GM18858 (cell line): ENCODE measurements around the gene FGB.

Experiments used
- ATAC-seq: cut with Tn5 transposase; IDR thresholded peaks from one replicate; pipeline ENCODE4 v1.9.1; 2021; ENCODE audit not compliant: unreplicated experiment

FGB gene

DNA sequence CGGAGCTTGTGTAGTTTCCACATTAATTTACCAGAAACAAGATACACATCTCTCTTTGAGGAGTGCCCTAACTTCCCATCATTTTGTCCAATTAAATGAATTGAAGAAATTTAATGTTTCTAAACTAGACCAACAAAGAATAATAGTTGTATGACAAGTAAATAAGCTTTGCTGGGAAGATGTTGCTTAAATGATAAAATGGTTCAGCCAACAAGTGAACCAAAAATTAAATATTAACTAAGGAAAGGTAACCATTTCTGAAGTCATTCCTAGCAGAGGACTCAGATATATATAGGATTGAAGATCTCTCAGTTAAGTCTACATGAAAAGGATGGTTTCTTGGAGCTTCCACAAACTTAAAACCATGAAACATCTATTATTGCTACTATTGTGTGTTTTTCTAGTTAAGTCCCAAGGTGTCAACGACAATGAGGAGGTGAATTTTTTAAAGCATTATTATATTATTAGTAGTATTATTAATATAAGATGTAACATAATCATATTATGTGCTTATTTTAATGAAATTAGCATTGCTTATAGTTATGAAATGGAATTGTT is at the start of gene FGB:
Gene FGB (plus strand): TSS at position 315 of the 558 bp plus-strand sequence. CDS start 8 bp downstream, at position 323.
- ATAC-seq = no peak

DNA sequence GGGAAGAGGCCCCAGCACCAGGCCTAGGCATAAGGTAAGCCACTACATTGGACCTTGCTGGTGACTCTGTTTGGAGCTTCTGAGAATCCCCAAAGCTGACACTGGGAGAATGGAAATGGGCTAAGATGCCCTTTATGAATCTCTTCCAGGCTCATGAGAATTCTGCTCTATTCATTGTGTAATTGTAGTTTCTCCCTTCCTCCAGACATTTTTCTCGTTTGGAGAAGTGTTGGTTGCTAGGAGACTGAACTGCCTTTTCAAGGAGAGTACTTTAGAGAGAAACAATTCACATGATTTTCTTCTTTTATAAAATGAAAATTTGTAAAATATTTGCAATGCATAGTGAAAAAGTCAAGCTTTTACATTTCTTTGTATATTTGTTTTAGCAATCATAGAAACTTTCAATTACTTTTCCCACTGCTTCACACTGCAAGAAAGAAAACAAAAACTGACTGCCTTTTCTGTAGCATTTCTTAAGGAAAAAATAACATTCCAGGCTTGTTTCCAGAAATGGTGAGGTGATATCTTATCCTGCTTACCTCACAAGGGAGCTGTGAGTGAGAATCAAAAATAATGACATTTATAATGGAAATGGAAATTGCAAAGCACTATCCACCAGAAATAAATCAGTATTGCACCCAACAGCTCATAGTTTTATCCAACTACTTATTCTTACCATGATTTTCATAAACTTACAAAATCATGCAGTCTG is 46.3 kb upstream of the FGB start:
- ATAC-seq = no peak

DNA sequence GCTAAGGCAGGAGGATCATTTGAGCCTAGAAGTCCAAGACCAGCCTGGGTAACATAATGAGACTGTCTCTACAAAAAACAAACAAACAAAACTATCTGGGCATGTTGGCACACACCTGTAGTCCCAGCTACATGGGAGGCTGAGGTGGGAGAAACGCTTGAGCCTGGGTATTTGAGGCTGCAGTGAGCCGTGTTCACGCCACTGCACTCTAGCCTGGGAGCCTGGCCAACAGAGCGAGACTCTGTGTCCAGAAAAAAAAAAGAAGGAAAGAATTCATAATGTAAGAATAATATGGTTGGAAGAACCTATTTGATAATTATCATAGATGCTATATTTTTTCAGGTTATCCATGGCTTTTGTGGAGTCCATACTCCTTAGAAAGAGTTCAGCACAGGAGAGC is 45.2 kb upstream of the FGB start:
- ATAC-seq = no peak

DNA sequence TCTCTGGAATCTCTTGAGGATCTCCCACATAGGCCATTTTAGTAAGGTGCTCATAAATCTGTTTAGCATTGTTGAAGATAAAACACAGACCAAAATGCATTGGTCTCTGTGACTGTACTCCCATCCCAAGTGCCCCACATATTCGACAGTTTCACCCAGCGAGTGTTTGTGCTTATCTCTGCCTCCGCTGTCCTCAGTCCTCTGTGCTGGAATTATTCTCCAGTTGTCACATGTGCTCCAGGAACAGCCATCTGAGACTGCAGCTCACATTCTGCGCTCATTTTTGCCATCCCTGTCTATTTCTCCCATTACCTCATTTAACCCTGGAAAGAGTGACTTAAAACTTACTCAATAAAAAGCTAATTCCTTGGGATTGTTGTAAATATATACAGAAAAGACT is 43.6 kb upstream of the FGB start:
- no peak for ATAC-seq

DNA sequence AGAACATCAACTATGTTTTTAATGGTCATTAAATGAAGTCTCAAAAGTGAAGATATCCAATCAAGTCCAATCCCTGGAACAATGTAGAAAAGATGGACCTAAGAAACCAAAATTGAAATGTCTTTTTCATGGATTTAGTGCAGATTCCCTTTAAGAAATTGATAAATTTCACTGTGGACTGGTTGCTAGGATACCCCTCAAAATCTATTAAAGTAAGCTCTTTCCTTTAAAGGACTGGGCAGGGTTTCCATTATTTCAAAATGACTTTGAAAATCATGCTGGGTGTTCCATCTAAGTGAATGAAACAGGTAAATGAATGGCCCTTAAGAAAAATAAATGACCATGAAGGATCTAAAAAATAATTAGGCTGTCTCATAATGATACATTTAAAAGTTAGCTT is 41.2 kb upstream of the FGB start:
- ATAC-seq = no peak

DNA sequence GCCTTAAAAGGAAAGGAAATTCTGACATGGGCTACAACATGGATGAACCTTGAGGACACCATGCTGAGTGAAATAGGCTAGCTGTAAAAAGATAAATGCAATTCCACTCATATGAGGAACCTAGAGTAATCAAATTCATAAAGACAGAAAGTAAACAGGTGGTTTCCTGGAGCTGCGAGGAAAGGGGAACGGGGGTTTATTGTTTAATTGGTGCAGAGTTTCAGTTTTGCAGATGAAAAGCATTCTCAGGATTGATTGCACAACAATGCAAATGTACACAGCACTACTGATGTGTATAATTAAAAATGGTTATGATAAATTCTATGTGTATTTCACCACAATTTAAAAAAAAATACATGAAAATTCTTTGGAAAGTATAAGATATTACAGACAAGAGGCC is 36.7 kb upstream of the FGB start:
- peak; percentile 64 for ATAC-seq

DNA sequence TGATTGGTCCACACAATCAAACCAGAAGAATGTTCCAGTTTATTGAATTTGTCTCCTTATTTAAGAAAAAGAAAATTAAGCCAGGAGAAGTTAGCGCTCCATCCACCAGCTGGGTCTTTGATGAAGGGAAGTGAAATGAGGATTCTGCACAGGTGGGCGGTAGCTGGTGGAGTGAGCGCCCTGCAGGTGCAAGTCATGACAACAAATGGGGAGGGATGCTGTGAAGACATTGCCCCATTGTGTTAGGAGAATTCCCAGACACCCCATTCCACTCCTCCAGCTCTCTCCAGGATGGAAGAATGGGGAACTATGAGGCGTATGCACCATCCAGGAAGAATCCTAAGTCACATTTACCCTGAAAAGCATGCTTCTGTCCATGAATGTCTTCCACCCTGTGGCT is 35.5 kb upstream of the FGB start:
- no peak for ATAC-seq

DNA sequence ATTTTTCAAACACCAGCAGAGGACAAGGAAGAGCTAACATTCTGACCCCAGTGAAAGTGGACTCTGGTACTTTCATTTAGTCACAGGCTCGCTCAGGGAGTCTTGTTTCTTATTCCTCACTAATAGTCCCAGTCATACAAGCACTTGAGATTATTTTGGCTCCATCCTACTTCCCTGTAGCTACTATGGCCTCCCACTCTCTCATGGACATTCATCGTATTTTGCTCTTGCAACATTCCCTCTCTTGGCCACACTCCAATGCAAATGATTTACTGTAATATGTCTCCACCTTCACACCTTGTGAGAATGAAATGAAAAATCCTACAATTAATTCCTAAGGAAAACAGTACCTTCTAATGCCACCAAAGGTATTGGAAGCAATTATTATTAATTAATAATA is 33.9 kb upstream of the FGB start:
- no peak for ATAC-seq

DNA sequence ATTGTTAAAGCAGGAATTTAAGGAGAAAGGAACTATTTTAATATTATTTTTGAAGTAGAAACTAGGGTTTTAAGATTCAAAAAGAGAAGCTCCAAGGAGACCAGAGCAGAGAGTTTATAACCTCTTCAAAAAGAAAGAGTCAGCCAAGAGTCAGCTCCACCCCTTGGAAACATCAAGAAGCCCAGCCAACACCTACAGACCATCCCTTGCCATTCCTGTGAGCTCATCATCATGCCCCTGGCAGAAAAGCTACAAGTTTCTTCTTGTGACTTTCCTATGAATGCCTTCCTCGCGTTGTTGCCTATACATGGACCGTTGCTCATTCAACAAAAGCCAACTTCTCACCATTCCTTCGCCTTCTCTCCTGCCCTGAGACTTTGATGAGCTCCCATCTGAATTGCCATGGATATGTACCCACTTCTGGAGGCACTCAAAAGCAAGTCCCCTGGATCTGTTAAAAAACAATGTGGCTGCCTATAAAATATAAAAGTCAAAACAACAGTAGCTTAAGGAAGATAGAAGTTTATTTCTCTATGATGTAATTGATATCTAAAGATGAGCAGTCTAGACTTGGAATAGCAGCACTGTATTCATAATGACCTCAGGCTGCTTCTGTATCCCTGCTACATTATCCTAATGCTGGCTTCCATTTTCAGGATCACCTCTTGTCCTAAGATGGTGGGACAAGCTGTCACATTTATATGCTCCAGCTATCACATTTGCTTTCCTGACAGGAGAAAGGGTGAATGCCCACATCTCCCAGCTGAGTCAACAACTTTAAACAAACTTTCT is 32.9 kb upstream of the FGB start:
- no peak for ATAC-seq

DNA sequence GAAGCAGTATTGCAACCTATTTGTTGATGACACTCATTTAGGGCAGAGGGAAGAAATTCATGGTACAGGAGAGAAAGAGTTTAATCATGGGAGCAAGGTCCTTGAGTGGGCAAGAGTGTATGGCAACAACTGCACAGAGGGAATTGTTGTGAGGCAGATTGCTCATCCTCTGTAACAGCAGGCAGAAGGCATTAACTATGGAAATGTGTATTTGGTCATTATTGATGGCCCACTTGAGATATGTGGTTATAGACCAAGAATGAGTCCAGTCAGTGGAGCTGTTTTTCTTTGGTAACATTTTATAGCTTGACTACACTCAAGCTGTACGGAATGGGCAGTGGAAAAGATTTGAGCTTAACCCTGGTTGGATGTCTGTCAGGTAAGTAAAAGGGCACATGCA is 28.5 kb upstream of the FGB start:
- no peak for ATAC-seq

DNA sequence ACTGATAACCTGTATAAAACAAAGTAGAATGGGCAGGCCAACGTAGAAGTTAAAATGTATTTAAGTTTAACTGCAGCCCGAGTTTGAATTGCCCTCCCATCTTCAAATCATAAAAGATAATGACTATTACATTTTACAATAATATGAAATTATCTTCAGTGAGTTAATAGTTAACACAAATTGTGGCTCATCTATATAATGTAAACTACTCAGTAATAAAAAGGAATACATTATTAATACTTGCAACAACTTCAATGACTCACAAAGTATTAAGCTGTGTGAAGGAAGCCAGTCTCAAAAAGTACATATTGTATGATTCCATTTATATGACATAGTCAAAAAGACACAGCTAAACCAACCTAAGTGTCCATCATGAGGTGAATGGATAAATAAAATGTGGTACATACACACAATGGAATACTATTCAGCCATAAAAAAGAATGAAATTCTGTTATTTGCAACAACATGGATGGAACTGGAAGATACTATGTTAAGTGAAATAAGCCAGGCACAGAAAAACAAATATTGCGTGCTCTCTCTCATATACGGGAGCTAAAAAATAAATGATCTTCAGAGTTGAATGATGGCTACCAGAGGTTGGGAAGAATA is 20.4 kb upstream of the FGB start:
- no peak for ATAC-seq

DNA sequence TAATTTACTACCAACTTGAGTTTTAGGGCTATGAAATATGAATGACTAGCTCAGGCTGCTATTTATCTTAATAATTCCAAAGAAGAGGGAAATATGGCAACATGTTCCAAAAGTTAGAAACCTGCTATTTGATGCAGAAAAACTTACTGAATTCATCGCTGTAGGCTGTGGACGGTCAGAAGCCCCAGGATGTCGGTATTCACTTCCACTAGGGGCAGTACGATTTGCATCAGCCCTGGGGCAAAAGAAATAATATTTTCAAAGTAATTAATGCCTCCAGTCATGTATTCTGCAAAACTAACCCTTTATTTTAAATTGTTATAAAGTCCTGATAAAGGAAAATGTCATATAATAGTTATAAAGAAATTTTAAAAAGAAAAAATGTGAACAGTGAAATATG is 17.1 kb upstream of the FGB start:
- ATAC-seq = no peak

DNA sequence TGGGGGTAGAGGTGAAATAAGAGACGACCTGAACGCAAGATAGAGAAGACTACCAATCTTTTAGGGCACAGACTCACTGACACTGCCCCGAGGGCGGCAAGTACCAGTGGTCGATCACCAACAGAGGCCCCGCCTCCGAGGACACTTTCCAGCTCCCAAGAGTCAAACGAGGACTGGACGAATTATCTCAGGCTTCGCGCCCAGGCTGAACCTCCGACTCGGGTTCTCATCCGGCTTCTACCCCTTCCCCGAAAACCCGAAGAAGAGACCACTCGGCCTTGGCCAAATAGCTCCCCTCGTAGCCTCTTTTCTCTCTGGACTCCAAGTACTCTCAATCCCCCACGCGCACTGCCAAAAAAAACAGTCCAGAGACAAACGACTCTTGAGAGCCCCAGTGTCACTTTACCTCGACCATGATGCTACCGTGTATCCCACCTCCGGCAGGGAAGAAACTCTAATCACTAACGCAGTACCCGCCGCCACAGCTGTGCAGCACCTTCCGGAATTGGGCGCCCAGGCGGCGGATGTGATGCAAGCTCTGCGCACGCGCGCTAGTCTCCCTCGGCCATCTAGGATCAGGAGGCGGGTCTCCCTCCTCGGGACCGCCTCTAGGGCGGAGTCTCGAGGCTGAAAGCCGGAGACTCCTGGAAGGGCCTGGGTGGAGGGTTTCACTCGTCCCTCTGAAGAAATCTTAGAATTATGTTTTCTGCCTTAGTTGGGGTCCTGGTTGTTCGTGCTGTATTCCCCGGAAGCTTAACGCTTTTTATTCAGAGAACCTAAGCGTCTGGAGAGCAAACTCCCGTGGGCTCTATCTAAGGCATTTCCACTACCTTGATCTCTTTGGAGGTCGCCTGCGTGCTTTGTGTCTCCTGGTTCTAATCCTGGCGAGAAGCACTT is 12.7 kb upstream of the FGB start, which contains the start of gene PLRG1:
Gene PLRG1 (minus strand): TSS at position 507 of the 897 bp plus-strand sequence. CDS start 92 bp downstream, at position 415.
- peak; percentile 97 for ATAC-seq

DNA sequence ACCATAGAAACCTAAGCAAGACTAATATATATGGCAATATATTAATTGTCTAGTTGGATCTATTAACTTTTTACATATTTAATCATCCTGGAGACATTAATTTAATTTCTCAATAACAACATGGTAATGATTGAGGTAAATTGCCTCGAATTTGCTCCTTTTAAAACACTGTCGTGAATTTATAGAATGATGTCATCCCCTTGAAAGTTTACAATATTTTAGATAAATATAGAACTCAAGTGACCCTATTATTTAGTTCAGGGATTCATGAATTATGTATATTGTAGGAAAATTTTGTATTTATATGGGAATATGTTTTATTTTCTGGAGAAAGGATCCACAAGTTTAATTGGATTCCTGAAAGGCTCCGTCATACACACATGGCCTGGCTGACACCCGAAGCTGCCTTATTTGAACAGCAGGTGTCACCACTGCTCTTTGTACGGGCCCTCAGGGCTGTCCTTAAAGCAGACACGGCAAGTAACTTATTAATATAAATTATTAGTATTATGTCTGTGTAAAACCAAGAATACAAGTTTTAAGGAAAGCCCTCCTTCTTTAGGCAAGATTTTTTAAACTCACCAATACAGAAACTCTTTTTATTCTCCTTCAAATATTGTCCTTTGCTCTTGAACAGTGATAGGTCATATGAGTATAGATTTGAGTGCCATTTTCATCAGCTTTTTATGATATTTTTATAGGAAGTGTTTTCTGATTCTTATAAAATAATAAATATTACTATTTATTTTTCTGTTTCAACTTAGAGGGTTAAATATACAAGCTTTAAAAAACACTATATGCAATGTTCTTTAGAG is 10.7 kb upstream of the FGB start:
- peak; percentile 42 for ATAC-seq

DNA sequence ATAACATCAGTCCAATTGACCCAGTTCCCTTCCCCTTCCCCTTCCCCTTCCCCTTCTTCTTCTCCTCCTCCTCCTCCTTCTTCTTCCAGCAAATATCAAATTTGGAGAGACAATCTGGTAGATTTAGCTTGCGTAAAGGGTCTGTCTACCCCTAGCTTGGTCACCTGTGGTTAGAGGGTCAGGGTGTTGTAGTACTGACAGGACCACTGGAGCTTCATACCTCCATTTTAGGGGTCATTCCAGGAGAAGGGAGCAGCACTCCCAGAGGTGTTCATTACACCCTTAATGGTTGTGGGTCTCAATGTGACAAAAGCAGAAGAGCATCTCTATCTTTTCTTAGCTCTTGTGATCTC is 3.7 kb upstream of the FGB start:
- no peak for ATAC-seq

DNA sequence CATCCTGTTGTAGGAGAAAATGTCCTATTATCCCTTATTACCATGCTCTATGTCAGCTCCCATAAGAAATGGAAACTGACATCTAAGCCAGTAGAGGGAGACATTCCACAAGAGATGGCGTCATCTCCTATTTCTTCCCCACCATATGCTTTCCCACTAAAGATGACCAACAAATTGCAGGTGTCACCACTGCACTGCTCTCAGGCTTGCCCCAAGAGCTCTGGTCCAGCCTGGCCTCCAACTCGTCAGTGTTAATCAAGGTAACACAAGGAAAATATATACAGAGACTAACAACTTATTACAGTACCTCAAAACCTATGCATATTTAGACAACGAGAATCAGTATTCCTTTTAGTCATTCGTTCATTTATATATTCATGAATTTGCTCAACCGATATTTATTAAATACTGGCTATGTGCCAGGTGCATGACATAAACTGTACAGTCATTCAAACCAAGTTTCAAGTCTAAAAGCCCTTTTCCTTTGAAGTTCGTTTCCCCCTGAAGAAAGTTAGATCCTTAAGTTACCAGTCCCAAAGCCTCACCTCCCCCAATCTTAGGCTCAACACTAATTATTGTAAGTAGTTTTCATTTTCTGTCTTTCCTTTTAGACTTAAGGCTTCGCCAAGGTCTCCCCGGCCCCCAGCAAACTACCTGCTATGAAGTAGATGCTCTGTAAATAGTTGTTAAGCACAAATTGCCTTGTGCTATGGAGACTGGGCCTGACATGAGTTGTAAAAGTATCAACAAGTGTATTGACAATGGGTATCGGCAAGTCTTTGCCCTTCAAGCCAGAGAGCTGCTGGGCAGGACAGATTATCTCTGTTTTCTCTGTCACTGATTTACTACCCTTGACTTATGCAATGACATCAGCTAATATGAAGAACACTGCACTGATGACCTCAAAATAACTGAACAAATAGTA is 3.1 kb upstream of the FGB start:
- peak; percentile 74 for ATAC-seq

DNA sequence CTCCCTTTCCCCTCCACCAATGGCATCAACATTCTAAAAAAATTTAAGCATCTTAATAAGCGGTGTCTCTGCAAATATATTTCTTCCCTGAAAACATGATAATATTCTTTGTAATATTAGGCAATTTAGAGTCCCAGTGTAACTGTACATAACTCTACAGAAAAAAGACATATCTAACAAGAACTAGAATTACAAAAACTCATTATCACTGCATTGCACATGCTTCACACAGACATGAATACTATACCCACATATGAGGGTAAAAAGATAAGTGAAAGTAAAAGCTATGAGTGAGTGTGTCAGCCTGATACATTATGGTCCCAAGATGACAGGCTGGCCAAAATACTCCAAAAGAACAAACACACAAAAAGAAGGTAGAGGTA is 2.4 kb upstream of the FGB start:
- no peak for ATAC-seq

DNA sequence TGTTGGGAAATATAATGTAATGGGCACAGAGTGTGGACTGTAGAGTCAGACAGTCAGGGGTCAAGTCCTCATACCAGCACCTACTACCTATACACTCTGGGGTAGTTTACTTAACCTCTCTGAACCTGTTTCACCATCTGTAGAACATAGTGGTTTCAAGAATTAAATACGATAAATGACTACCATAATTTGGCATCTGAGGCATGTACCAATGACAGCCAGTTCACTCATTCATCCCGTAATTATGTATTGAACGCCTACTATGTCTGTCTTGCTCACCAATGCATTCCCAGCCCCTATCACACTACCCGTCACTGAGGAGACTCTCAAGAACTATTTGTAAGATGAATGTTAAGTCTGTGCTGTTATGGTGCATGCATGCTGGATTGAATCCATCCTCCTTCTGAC is 2.0 kb upstream of the FGB start:
- no peak for ATAC-seq

DNA sequence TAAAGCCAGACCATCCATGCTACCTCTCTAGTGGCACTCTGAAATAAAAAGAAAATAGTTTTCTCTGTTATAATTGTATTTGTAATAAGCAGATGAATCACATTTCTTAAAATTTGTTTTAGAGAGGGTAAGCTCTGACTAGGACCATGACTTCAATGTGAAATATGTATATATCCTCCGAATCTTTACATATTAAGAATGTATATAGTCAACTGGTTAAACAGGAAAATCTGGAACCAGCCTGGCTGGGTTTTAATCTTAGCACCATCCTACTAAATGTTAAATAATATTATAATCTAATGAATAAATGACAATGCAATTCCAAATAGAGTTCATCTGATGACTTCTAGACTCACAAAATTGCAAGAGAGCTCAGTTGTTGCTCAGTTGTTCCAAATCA is 1.5 kb downstream of the FGB start:
- no peak for ATAC-seq
